Erythroblast (primary cell): ENCODE results near the gene TOR1B.
"Not testable (repeated sequence)": the region's sequence is repeated elsewhere in the genome, so short reads cannot be mapped to it uniquely, and the experiment has no call there.

Source experiments
- DNase-seq, 2 experiments: peaks; one replicate each; lab custom pipeline; 2025; lab: John Stamatoyannopoulos, UW
- GATA1 ChIP-seq: IDR thresholded peaks from 2 replicates; pipeline ENCODE4 v1.6.1; 2011; ENCODE audit warnings: low read depth, mild to moderate bottlenecking, control low read depth, low read length, moderate library complexity
- POLR2A ChIP-seq: IDR thresholded peaks from 2 replicates; pipeline ENCODE4 v1.6.1; 2011; ENCODE audit warnings: mild to moderate bottlenecking, low read length

TOR1B gene

GRCh38 chr9:129768486-129768885, 34.5 kb upstream of the TOR1B start:
- no peak for DNase-seq
- TF ChIP-seq POLR2A (no peak), GATA1 (no peak)

- TF ChIP-seq GATA1: peak; percentile 22
- TF ChIP-seq POLR2A: no peak
Observed at GRCh38 chr9:129769669-129770068, 33.3 kb upstream of the TOR1B start.

GRCh38 chr9:129770741-129771140, 32.2 kb upstream of the TOR1B start:
- TF ChIP-seq GATA1 (no peak), POLR2A (no peak)
- no peak for DNase-seq

More at GRCh38 chr9:129769669-129770068, 33.3 kb upstream of the TOR1B start:
- peak; percentile 86 to 96 for DNase-seq

GRCh38 chr9:129773262-129774048, 29.5 kb upstream of the TOR1B start:
- no peak for DNase-seq
- no peak for TF ChIP-seq POLR2A

- DNase-seq: no peak
- no peak for TF ChIP-seq GATA1
- TF ChIP-seq POLR2A: no peak
Observed at GRCh38 chr9:129774791-129775447, 28.1 kb upstream of the TOR1B start.

GRCh38 chr9:129775448-129775798, 27.6 kb upstream of the TOR1B start:
- no peak for DNase-seq
- no peak for TF ChIP-seq POLR2A
- TF ChIP-seq GATA1: no peak

- DNase-seq: not testable (repeated sequence)
Observed at GRCh38 chr9:129776096-129776495, 26.9 kb upstream of the TOR1B start.

GRCh38 chr9:129776566-129776937, 26.4 kb upstream of the TOR1B start:
- no peak for DNase-seq
- no peak for TF ChIP-seq POLR2A
- TF ChIP-seq GATA1: no peak

GRCh38 chr9:129776938-129777768, 25.8 kb upstream of the TOR1B start:
- TF ChIP-seq POLR2A (no peak), GATA1 (no peak)
- DNase-seq: peak; percentile 51 to 72

- no peak for DNase-seq
- TF ChIP-seq GATA1: no peak
- no peak for TF ChIP-seq POLR2A
Observed at GRCh38 chr9:129777769-129778130, 25.2 kb upstream of the TOR1B start.

- no peak for DNase-seq
- TF ChIP-seq POLR2A (no peak), GATA1 (no peak)
Observed at GRCh38 chr9:129778469-129778868, 24.5 kb upstream of the TOR1B start.

GRCh38 chr9:129779560-129780190, 23.3 kb upstream of the TOR1B start:
- DNase-seq: no peak
- TF ChIP-seq GATA1 (no peak), POLR2A (no peak)

- DNase-seq: no peak
- TF ChIP-seq POLR2A: no peak
- TF ChIP-seq GATA1: no peak
Observed at GRCh38 chr9:129781131-129781530, 21.9 kb upstream of the TOR1B start.
